HL-60/S4 treated with phorbol 12-myristate 13-acetate at 8.2 ng/mL for 4 days and 3 days (cell line): ENCODE measurements around the gene SPINK8.
"Not testable (repeated sequence)": the region's sequence is repeated elsewhere in the genome, so short reads cannot be mapped to it uniquely, and the experiment has no call there.

Source experiments
- in situ Hi-C: fragments of 300-500 bp; cut with MboI; formaldehyde crosslinking; loops from 2 replicates; pipeline ENCODE4 v1.15.0; 2022; ENCODE audit warnings: low sequenced_read_pairs

Gene SPINK8

DNA sequence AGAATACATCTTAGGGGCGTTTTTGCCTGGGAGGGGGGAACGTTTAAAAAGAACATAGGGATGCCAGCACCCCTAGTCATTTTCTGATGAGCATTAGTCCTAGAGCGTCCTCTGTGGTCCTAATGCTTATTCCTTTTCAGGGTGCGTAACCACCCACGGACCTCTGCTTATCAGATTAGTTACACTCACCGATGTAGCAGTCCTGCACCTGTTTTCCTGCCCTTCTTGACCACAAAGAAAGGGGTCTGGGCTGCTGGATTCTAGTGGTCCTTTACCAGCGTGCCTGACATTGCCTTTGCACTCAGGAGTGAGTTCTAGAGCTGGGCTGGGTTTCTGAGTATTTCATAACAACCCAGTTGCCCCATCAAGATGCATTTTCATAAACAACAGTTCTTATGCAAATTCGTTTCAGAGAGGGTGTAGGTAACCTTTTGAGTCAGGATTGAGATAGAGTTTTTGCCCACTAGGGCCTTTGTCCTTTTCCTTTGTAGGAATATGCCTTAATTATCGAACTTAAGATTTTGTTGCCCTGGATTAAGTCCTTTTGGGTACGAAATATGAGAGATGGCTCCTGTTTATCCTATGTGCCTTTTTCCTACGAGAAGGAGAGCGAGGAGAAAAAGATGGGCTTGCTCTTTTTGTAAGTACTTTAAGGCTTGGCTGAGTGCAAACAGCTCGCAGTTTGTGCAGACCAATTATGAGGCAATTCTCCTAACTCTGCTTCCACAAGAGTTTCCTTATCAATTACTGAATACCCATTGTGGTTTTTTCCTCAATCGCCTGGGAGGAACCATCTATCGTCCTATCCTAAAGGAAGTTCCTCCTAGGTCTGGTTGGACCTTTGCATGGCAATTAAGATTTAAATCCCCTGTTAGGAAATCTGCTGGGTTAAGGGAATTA is at the start of gene SPINK8:
SPINK8 (minus strand) TSS at position 316 of the 900 bp plus-strand sequence. CDS start 5,320 bp downstream, outside the sequence.
- in situ Hi-C loops, result not testable (repeated sequence)

DNA sequence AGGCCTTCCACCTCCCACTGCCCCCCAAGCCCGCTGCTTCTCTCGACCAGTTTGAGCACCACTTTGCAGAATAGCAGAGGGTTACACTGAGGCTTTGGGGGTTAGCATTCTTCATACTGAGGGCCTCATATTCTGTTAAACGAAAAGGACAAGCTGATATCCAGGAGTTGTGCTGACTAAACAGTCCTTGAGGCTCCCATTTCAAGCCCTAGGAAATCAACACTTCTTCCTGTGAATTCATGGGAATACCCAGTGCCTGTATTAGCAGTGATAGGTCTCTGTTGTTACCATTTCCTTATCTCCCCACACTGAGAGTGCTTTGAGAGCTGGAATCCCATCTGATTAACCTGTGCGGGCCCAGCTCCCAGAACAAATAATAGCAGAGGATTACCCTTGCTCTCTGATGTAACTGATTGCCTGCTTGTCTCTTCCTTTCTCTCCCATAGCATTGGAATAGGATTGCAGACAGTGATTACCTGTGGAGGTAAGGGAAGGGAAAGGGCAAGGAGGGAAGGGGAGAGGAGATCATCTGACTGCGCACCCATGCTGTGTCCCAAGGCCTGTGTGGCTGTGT is 39.5 kb upstream of the SPINK8 start:
- in situ Hi-C loops, result no loop called here

- in situ Hi-C loops, result no loop called here
Measured at GRCh38 chr3:48372377-48372770, 38.9 kb upstream of the SPINK8 start.

GRCh38 chr3:48371651-48372376 is 38.4 kb upstream of the SPINK8 start, which contains the start of gene FBXW12:
Gene FBXW12 (plus strand): TSS chr3:48372219. CDS start chr3:48372768, 549 bp downstream.
- in situ Hi-C loops, result no loop called here

GRCh38 chr3:48370333-48370713 is 36.9 kb upstream of the SPINK8 start:
- in situ Hi-C loops, result no loop called here

DNA sequence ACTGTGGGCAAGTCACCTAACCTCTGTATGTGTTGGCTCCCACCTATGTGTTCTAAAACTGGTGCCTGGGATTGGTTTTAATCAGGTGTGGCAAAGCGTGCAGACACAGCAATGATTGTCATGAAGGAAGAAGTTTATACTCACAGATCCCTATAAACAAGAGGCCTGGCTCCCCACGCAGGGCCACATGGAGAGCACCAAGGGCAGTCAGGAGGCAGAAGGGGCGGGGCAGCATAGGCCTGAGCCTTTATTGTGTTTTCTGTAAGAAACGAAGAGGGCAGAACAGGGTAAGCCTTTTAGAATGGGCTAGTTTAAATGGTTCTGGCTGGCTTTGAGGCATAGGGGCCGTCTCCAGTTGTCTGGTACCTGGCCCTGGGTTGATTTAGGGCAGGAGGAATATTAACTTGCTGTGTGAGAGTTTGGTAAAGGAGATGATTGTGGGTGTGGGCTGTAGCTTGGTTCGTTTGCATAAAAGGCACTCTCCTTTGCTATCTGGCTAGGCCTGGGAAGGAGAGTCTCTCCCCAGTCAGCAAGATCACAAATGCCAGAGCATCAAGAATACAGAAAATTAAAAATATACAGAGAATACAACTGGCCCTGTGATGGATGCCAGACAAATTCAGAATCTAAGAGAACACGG is 36.4 kb upstream of the SPINK8 start:
- in situ Hi-C loops, result no loop called here

DNA sequence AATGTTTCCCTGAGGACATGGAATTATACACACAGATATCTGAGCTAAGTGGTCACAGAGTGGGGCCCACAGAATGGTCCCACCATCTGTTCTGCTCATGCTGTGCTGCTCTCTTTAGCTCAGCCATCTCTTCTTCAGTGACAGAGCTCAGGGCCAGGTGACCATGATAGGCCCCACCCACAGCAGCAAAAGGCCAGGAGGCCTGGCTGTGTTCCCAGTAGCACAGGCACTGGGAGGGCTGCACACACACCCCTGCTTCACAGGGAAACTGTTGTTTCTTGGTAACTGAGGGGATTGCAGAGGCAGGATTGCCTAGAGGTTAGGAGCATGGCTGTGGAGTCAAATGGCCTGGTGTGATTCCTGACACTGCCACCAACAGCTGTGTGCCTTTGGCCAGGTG is 33.7 kb upstream of the SPINK8 start:
- in situ Hi-C loops, result no loop called here

GRCh38 chr3:48364840-48365239 is 31.4 kb upstream of the SPINK8 start:
- in situ Hi-C loops, result no loop called here

DNA sequence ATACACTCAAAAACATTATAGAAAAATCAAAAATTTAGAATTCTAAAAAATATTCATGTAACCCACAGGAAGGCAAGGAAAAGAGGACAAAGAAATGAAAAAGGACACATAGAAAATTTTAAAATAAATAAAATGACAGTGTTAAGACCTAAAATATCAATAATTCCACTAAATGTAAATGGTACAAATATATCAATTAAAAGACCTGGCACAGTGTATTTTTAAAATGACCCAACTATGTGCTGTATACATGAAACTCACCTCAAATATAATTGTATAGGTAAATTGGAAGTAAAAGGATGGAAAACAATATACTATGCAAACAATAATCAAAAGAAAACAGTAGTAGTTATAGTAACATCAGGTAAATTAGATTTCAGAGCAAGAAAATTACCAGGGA is 28.5 kb upstream of the SPINK8 start:
- in situ Hi-C loops, result no loop called here

GRCh38 chr3:48356419-48356818 is 23.0 kb upstream of the SPINK8 start:
- in situ Hi-C loops, result no loop called here

DNA sequence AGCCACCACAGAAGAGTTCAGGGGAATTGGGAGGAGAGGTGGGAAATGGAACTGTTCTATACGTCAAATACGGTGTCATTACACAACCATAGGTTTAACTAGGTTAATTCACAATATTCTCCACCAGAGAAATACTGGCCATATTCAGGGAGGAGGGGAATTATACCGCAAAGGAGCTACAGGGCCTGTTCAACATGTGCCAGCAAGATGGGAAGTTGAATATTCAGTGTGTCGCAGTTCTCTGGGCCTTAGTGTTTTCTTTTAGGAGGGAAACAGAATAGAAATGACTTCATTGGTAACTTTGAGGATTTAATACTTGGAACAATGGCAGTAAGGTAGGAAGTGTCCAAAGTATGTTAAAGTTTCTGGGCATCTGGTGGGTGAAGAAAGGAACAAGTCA is 20.5 kb upstream of the SPINK8 start:
- in situ Hi-C loops, result no loop called here

- in situ Hi-C loops, result no loop called here
Measured at GRCh38 chr3:48352546-48352945, 19.1 kb upstream of the SPINK8 start.

GRCh38 chr3:48347500-48347899 is 14.0 kb upstream of the SPINK8 start:
- in situ Hi-C loops, result no loop called here

DNA sequence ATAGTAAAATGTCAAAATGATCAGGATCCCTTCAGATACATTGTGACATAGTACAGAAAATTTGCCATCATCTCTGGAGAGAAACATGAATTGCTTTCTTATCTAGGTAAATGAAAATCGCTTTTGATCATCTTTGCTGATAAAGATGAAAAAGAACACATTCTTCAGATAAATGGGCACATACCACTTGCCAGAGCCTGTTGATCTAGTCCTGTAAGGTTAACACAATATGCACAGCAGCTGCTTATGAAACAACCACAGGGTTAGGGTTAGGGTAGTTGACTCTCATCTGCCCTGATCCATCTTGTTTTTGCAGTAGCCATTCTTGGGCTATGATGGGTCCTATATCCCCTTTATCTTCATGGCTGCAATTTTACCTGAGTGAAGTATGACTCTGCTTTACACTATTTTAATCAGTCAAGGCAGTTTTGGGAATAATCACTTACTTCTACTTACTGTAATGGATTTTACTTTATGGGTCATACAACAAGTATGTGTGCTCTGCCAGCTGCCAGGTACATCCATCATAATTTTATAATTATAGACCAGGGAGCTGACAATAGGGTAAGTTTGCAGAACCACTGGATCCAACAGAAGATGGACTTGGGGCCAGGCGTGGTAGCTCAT is 12.6 kb upstream of the SPINK8 start:
- in situ Hi-C loops, result no loop called here

DNA sequence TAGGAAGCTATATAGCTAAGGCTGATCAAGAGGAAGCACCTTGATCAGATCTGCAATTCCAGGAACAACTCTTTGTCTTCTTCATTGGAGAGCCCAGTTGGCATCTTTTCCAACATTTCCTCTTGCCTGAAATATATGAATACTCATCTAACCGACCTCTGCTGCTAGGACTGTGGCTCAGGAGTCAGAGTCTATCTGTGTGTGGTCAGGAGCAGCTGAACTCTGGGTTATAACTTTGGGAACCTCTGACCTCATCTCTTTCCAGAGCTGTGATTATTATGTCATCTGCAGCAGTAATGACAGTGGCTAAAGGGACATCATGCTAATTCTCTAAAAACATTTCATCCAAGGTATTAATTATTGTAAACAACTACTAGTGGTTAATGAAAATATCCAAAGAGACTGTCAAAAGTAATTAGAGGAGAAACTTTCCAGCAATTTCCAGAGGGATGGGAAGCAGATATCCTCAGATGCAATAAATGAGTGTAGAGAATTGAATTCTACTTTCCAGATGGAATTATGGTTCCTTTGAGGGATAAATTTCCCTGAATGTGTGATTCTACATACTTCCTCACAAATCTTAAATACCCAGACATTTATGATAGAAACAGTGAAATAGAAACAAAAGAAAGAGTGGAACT is 11.5 kb upstream of the SPINK8 start:
- in situ Hi-C loops, result no loop called here

- in situ Hi-C loops, result no loop called here
Measured at GRCh38 chr3:48343432-48343831, 10.0 kb upstream of the SPINK8 start.

DNA sequence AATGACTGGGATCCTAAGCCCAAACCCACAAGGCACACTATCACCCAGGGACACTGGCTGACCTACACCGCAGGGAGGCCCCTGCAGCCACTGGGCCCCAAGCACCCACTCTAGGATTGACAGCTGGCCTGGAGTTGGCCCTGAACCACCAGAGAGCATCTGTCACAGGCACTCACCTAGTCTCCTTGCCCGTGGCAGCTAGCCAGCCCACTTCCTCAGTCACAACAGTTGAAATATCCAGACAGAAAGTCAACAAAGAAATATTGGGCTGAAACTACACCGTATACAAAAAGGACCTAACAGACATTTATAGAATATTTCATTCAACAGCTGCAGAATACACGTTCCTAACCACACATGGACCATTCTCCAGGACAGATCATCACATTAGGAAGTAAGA is 5.2 kb upstream of the SPINK8 start:
- in situ Hi-C loops, result no loop called here

DNA sequence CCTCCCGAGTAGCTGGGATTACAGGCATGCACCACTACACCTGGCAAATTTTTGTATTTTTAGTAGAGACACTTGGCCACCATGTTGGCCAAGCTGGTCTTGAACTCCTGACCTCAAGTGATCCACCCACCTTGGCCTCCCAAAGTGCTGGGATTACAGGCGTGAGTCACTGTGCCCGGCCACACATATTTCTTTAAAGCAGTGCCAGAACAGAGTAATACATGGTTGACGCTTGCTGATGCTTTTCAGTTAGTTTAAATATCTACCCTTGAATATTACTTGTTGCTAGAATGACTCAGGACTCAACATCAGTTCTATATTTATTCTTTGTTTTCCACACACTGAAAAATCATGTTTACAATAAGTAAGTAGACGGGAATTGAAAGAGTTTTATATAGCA is 4.1 kb upstream of the SPINK8 start:
- in situ Hi-C loops, result not testable (repeated sequence)

DNA sequence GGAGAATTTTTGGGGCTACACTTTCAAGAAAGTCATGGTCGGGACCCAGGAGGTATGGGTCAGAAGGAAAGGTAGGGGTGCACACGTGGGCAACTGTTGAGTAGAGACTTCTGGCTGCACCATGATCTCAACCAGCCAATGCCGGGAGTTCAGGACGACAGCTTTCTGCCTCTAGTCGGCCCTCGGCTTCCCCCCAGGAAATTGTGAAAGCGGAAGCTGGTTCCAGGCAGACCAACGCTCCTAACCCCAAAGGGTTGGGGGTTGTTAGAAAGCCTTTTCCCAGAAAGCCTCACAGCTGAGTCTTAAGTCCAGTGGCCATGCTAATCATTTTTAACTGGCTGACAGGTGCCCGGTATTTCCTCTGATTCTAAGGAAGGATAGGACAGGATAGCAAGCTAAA is 1.8 kb upstream of the SPINK8 start:
- in situ Hi-C loops, result not testable (repeated sequence)

DNA sequence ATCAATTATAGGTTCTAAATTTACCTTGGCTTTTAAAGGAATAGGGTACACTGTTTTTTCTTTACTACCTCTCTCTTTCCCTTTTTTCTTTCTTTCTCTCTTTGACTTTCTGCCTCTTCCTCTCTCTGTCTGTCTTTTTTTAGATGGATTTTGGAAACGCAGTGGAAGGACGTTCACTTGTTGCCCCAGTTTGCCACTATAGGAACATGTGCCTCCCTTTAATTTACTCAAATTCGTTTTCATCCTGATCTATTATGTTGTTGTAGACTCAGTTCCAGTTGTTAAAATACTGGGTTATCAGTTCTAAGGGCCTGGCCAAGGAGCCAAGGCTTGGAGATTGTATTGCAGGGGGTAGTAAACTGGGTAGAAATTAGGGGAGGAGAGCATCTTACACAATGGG is 1.1 kb upstream of the SPINK8 start:
- in situ Hi-C loops, result no loop called here
